TTC549 (cell line): Measurements from ENCODE around the gene PHC1.

Experiments used
- FAIRE-seq: peaks from 2 replicates; lab custom pipeline; 2012; peaks lifted over from hg19 to GRCh38; lab: Jason Lieb, UNC

PHC1 gene

DNA sequence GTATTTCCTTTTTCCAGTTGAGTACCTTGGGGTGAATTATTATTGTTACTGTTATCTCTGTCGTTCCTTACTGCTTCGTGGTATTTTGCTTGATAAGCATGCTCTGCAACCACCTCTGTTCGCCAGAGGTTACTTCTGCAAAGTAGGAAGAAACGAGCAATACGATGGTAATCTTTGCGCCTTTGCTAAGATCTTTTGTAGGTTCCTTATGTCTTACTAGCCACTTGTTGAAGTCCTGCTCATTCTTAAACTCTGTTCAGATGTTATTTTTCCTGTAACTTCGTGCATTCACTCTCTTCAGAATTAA is 35.9 kb downstream of the PHC1 start:
- FAIRE-seq, result no peak

DNA sequence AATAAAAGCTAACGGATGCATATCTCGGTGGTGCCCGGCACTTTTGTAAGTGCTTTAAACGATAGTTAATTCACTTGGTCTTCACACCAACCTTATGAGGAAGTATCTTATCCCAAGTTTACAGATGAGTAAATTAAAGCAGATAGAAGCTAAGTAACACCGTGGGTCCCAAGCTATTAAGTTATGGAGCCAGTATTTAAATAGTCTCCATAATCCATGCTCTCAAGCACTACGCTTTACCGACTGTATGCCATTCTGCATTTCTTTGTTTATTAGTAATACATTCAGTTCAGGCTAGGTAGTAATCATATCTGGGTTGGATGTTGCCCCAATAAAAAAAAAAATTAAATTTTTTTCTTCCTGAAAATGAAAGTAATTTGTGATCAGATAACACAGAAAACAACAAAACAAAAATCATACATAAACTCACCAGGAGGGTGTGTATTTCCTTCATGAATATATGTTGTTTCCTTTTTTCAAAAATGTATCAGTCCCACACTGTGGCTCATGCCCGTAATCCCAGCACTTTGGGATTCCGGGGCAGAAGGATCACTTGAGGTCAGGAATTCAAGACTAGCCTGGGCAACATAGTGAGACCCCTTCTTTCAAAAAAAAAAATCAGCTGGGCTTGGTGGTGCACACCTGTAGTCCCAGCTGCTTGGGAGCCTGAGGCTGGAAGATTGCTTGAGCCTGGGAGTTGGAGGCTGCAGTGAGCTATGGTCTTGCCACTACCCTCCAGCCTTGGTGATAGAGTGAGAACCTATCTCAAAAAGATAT is 36.6 kb downstream of the PHC1 start:
- FAIRE-seq, result no peak

DNA sequence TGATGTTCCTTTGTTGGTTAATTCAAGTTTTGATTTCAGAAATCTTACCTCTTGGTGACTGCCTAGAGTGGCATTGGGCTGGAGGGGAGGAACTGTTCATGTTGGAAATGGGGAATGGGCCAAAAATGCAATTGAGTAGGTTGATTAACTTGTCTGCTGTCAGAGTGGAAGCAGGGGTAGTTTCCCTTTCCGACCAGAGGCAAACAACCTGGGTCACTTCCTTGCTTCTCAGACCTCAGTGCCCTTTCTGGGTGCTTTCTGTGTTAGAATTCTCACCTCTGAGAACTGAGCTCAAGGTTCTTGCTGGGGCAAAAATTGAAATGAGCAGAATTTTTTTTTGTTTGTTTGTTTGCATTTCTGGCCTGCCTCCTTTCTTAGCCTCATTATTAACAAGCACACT is 37.4 kb downstream of the PHC1 start:
- FAIRE-seq, result no peak

DNA sequence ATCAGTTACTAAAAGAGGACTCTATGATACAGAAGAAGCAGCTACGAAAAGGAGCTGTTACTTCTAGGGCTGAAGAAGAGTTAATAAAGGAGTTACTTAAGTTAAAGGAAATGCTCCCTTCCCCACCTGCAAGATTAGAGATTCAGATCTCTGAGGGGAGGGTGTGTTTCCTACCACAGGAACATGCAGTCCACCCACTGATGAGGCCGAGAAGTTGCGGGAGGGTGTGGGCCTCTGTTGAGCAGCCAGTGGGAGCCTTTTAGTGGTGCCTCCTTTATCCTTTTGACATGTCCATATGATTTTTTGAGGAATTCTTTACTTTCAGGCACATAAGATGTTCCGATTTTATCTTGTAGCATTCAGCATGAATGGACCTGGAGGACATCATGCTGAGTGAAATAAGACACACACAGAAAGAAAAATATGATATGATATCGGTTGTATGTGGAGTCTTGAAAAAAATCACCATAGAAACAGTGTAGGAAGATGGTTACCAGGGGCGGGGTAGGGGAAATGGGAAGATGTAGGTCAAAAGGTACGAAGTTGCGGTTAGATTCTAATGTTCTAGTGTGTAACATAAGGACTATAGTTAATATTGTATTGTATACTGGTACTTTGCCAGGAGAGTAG is 39.6 kb downstream of the PHC1 start:
- no peak for FAIRE-seq

DNA sequence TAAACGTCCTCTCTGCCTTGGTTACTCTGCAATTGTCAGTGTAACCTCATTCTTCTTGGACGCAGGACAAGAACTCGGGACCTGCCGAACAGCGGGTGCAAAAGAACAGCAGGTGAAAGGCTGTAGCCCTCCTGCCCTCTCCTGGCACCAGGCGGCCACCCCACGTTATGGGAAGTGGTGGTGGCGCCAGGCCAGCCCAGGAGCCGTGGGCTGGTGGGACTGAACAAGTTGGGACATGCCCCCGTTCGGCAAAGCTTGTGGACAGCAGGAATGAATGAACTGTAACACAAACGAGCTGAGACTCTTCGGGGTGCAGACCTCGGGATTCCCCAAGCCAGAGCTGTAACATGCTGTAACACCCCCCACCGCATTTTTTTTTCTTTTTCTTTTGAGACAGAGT is 41.8 kb downstream of the PHC1 start:
- FAIRE-seq, result no peak

DNA sequence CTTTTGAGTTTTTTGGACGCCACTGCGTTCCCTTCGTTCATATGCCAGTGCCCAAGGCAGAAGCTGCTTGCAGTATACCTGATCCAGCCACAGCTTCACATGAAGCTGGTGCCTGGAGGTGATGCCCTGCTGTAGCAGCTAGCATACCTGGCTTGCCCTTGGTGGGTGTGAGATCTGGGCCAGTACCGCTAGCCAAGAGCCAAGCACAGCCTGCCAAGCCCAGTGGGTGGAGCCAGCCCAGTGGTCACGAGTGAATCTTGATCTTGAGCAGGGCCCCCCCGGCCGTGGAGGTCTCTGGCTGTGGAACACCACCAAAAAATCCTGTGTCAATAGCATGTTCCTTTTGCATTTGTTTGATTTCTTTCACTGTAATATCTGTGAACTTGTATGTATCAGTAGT is 42.5 kb downstream of the PHC1 start:
- FAIRE-seq, result no peak

DNA sequence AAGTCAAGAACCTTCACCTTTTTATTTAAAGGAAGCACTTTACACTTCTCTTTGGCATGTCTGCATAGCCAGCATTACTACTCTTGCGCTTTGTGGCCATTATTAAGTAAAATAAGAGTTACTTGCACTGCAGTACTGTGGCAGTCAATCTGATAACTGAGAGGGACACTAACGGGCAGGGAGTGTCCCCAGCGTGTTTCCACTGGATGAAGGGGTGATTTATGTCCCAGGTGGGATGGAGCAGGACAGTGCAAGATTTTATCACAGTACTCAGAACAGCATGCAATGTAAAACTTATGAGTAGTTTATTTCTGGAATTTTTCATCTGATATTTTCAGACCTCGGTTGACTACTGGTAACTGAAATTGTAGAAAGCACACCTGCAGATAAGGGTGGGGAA is 43.3 kb downstream of the PHC1 start:
- FAIRE-seq, result no peak

DNA sequence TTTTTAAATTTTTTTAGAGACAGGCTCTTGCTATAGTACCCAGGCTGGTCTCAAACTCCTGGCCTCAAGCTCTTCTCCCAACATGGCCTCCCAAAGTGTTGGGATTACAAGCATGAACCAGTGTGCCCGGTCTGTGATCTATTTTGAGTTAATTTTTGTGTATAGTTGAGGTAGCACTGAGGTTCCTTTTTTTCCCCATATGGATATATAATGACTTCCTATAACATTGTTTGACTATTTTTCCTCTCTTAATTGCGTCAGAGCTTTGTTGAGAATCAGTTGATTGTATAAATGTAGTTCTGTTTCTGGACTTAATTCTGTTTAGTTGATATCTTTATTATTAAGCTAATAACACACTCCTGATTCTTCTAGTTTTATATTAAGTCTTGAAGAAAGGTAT is 43.8 kb downstream of the PHC1 start:
- FAIRE-seq, result no peak

DNA sequence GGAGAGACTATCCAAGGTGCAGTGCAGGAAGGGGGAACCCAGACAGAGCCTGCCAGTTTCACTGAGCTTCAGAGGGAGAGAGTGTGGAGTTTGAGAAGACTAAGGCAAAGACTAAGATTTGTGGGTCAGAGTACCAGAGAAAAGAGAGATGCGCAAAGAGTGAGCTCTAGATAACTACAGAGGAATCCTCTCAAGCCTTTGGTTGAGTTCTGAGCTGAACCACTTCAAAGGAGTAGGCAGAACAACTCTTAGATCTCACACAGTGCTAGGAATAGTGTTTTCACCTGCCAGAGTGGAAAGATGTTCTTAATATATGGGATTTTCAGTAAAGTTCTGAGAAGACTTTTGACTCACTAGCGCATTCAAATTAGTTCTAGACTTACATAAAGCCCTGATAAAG is 45.9 kb downstream of the PHC1 start:
- FAIRE-seq, result no peak

DNA sequence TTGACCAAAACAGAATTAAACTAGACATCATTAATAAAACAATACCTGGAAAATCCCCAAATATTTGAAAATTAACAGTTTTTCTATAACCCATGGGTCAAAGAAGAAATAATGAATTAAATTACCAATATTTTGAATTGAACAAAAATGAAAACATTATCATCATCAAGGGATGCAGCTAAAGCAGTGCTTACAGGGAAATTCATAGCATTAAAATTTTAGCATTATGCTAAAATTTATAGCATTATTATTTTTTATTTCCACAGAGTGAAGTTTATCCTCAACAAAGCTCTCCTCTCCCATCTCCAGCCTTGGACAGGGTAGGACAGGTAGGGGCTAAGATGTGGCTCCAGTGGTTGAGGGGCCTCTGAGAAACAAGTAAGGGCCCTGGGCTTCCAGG is 54.5 kb downstream of the PHC1 start:
- no peak for FAIRE-seq

DNA sequence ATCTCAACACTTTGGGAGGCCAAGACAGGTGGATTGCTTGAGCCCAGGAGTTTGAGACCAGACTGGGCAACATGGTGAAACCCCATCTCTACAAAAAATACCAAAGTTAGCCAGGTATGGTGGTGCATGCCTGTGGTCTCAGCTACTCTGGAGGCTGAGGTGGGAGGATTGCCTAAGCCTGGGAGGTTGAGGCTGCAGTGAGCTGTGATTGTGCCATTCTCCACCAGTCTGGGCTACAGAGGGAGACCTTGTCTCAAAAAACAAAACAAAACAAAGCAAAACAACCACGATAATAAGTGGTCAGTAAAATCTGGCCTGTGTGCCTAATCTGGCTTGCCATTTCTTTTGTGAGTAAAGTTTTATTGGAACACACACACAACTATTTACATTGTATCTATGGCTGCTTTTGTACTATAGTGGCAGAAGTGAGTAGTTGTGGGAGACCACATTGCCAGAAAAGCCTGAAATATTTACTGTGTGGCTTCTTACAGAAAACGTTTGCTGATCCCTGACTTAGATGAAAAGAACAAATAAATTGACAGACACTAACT is 55.6 kb downstream of the PHC1 start:
- FAIRE-seq, result no peak

DNA sequence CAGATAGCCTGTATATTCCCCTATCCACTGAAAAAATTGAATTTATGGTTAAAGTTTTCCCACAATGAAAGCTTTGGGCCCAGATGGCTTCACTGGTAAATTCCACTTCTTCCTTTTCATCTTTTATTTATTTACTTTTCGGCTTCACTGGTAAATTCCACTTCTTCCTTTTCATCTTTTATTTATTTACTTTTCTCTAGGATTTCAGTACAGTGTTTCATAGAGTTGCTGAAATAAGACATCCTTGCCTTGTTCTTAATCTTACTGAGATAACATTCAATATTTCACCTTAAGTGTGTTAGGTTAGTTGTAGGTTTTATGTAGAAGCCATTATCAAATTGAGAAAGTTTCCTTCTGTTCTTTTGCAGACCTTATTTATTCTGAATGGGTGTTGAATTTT is 56.1 kb downstream of the PHC1 start:
- FAIRE-seq, result no peak

DNA sequence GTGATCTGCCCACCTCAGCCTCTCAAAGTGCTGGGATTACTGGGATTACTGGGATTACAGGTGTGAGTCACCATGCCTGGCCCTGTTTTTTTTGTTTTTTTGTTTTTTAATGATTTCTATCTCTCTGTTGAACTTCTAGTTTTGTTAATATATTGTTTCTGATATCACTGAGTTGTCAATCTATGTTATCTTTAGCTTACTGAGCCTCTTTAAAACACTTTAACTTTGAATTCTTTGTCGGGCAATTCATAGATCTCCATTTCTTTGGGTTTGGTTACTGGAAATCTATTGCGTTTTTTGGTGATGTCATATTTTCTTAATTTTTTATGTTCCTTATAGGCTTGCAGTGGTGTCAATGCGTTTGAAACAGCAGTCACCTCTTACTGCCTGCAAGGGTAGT is 65.8 kb downstream of the PHC1 start:
- no peak for FAIRE-seq

DNA sequence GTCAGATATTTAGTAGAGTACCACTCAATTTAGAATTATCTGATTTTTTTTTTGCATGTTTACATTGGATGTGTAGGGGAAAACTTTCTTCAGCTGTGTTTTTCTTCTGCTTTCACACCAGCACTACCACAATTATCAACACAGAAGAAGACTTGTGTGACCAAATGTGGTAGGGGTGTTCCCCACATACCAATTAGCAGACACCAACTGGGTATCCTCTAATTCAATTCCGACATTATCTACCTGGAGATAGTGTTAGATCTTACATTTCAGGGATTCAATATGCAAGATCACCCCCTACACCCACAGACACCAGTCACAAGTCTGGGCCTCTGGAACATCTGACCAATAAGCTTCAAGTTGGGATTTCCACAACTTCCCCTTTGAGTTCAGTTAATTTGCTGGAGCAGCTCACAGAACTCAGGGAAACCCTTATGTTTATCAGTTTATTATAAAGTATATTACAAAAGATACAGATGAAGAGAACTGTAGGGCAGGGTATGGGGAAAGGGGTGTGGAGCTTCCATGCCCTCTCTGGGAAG is 71.0 kb downstream of the PHC1 start:
- no peak for FAIRE-seq

DNA sequence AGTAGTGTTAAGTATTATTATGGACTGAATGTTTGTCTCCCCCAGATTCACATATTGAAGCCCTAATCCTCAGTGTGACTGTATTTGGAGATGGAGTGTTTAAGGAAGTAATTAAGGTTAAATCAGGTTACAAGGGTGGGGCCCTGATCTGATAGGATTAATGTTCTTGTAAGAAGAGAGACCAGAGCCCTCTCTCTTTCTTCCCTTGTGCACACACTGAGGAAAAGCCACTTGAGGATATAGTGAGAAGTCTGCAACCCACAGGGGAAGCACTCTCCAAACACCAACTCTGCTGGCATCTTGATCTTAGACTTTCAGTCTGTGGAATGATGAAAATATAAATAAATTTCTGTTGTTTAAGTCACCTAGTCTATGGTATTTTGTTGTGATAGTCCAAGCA is 72.9 kb downstream of the PHC1 start:
- no peak for FAIRE-seq

DNA sequence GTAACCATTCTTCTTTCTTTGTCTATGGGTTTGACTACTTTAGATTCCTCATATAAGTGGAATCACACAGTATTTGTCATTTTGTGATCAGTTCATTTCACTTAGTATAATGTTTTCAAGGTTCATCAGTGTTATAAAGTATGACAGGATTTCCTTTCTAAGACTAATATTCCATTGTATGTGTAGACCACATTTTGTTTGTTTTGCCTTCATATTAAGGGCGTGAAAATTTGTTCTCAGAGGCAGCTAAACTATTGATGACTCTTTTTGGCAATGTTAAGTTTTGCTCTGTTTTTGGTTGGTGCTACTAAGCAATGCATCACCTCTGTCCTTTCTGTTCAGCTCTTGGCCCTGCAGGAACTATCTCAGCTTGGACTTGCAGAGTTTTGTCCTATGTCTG is 73.4 kb downstream of the PHC1 start:
- no peak for FAIRE-seq

DNA sequence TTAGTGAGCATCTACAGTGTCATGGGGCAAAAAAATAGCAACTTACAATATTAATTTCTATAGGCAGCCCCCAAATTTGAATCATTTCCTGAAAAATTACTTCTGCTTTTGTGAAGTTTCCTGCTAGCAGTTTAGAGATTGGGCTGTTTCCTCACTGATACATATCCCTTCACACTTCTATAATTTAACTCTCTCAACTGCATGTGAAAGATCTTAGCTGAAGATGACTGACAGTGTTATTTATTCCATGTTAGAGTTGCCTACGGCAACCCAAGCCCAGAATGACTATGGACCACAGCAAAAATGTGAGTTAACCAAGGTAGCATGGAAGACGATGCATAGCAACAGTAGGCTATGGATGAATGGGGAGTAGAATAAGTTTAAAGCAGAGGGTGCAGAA is 75.1 kb downstream of the PHC1 start, which contains the start of gene KLRG1:
Gene KLRG1, plus strand, starts transcription at position 134 of the 400 bp plus-strand sequence. Its CDS starts 90 bp downstream, at position 224.
- no peak for FAIRE-seq
